NCI-H1694 (cell line): ENCODE measurements around the gene WNT7A.

ENCODE experiments used
- DNase-seq: peaks from one replicate; lab custom pipeline; 2025; lab: John Stamatoyannopoulos, UW

The WNT7A gene

DNA sequence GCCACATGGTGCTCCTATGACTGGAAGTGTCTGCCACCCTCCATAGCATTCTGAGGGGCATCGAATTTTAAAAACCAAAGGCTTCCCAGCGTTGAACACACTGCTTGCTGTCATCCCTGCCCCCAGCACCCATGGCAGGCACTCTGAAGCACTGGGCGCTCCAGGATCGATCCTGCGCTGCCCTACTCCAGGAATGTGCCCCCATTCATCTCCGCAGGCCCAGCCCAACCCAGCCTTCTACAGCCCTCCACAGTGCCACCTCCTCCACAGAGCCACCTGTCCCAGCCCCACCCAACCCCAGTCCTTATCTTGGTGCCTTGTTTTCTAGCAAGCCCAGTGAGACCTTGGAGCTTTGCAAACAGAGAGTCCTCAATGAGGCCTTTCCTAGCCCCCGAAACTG, 52.2 kb downstream of the WNT7A start:
- DNase-seq: no peak

- no peak for DNase-seq
Observed at GRCh38 chr3:13827256-13827655, 52.6 kb downstream of the WNT7A start.

- no peak for DNase-seq
Observed at GRCh38 chr3:13826672-13827071, 53.2 kb downstream of the WNT7A start.

DNA sequence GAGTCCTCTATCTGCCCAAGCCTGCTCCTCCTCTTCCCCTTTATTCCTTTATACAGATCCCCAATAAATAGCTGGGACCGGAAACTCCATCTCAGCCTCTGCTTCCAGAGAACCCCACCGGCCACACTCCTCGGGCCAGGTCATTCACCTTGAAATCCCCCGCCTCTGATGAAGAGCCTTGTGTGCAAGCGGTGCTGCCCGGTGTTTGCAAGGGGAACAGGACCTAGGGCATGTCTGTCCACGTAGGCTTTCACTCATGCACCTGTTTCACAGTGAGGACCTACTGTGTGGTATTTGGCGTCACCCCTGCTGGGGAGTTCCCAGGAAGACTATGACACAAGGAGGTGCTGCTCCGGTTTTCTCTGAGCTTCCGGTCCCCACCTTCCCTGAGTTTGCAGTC, 54.0 kb downstream of the WNT7A start:
- no peak for DNase-seq

DNA sequence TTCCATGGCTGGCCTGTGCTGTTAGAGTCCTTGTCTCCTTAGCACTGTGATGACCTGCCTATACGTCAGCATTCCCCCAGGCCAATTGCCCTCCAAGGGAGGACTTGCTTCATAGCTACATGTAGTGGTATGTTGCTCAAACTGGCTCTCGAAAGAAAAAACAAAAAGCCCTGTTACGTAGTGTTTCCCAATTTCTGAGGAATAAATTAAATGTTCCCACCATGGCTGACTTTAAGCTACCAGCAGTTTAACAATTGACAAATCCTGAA, 54.6 kb downstream of the WNT7A start:
- DNase-seq: no peak

- no peak for DNase-seq
Observed at GRCh38 chr3:13824521-13825310, 55.2 kb downstream of the WNT7A start.

DNA sequence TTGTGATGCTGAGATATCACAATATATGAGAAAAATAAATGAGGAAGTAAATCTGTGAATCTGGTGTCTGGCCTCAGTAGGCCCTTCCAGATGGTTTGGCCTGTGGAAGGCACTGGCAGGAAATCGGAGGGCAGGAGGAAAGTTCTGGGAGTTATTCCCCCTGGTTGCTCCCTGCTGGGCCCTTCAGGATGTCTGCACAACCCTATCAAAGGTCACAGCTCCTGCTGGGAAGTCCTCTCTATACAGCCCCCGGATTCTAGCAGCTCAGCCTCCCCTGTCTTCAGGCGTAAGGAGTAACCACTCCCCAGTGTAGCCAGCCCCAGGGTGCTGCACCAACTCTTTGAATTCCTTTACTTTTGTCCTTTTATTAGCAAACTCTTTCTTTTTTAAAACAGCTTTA, 56.2 kb downstream of the WNT7A start:
- no peak for DNase-seq

DNA sequence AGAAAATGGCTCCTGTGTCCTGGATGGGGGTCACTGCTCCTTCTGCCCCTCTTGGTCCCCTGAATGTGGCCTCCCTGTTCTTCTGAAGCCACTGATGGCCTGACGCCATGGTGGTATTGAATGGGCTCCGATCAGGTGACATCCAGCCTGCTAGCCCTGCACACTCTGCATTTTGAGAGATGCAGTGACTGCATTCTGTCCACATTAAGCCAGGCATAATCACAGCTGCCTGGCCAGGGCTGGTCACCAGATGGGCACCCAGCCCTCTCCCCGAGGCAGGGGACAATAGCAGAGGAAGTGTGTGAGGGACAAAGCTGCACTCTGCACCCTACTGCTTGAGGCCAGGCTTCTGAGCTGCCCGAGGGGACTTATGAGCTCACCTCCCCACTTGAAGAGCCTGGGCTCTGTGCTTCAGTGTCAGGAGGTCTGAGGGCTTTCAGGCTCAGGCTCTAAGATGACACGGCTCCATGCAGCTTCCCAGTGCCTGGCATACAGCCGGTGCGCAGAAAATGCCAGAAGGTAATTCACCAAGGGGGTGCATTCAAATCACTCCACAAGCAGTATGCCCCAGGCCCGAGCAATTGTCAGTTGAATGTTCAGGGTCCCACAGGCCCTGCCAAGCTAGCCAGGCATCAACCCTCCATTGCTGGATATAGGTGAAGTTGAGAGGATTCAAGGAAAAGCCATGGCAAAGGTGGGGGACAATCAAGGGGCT, 56.8 kb downstream of the WNT7A start:
- DNase-seq: no peak

DNA sequence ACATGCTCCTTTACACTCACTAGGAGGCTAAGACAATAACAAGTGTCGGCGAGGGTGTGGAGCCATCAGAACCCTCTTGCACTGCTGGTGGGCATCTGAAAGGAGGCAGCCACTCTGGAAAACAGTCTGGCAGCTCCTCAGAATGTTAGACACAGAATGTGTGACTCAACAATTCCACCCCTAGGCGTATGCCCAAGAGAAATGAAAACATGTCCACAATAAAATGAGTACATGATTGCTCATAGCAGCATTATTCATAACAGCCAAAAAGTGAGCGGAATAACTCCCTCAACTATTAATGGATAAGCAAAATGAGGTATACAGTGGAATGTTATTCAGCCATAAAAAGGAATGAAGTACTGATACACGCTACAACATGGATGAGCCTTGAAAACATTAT, 57.8 kb downstream of the WNT7A start:
- DNase-seq: no peak

- DNase-seq: no peak
Observed at GRCh38 chr3:13821126-13821525, 58.7 kb downstream of the WNT7A start.

DNA sequence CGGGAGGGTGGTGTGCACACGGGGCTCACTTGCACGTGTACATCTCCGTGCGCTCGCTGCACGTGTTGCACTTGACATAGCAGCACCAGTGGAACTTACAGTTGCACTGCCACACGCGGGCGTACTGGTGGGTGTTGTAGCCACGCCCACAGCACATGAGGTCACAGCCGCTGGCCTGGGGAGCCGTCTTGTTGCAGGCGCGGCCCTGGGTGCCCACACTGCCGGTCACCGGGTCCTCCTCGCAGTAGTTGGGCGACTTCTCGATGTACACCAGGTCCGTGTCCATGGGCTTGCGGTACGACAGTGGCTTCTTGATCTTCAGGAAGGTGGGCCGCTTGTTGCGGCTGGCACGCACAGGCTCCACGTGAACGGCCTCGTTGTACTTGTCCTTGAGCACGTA, 61.0 kb downstream of the WNT7A start:
- no peak for DNase-seq

- DNase-seq: no peak
Observed at GRCh38 chr3:13815088-13815683, 64.7 kb downstream of the WNT7A start.

- no peak for DNase-seq
Observed at GRCh38 chr3:13812034-13812471, 67.8 kb downstream of the WNT7A start.

- no peak for DNase-seq
Observed at GRCh38 chr3:13811614-13812013, 68.3 kb downstream of the WNT7A start.

GRCh38 chr3:13808550-13808949, 71.3 kb downstream of the WNT7A start:
- DNase-seq: no peak

GRCh38 chr3:13801361-13802204, 78.3 kb downstream of the WNT7A start:
- no peak for DNase-seq

DNA sequence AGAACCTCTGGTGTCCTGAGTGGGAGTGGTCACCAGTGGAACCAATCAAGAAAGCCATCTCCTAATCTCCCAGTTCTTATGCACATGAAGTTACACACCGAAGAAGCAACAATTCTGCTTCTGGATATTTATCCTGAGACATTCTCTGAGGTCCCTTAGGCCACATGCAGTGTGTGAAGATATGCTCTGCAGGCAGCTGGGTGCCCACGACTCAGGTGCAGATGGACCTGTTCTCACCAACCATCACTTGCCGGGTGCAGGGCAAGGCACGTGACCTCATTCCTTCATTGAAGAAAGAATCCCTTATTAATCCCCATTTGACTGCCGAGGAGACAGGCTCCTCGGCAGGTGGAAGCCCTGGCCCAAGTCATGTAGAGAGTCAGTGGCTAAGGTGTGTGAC, 79.8 kb downstream of the WNT7A start:
- DNase-seq: no peak

DNA sequence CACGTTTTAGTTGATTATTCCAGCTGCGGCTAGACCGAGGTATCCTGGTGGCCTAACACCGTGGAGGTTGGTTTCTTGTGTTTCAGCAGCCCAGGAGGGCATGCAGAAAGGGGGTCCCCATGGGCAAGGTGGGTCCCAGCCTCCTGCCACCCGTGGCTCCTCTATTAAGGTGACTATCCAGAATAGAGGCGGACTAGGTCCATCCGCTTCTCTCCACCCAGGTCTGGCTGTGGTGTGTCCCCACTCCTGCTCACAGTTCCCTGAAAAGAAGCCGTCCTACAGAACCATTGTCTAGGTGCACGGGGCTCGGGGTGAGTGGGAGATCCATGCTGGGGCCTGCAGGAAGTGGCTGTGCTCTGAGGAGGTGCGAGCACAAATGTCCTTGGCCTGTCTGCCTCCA, 81.5 kb downstream of the WNT7A start:
- DNase-seq: no peak

- DNase-seq: no peak
Observed at GRCh38 chr3:13796701-13797460, 83.0 kb downstream of the WNT7A start.

- DNase-seq: no peak
Observed at GRCh38 chr3:13795816-13796215, 84.1 kb downstream of the WNT7A start.

DNA sequence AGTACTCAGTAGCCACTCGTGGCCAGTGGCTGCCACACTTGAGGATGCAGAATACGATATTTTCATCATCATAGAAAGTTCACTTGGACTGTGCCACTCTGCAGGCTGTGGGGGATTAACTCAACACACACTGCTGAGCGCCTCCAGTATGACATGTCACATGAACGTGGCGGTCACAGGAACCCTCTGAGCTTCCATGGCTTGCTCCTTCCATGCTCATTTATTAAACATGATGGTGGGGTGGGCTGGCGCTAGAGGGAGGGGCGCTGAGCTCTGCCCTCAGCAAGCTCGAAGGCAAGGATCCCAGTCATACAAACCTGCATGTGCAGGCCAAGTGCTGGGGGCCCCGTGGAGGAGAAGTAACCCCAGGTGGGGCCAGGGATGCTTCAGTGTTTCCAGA, 85.5 kb downstream of the WNT7A start:
- no peak for DNase-seq

- DNase-seq: no peak
Observed at GRCh38 chr3:13793451-13793850, 86.4 kb downstream of the WNT7A start.
